ENCODE results near the gene CLDN14.

The CLDN14 gene

GRCh38 chr21:36489103-36489775, 9.3 kb upstream of the CLDN14 start:
- no peak overlapping the region for H3K4me3 ChIP-seq (ENCODE audit: low read depth, low read length)
- no peak for TF ChIP-seq CTCF (IDR thresholded peaks at IDR 0.05; ENCODE audit: low read depth, low read length)
- in situ Hi-C loops (cut with HindIII; ENCODE audit: low sequenced_read_pairs), result no loop called here
- DNase-seq (ENCODE audit: low read depth, low spot score), result no peak

GRCh38 chr21:36487641-36488307, 7.9 kb upstream of the CLDN14 start:
- TF ChIP-seq CTCF (IDR thresholded peaks at IDR 0.05; ENCODE audit: low read depth, low read length), result no peak
- in situ Hi-C loops (cut with HindIII; ENCODE audit: low sequenced_read_pairs), result no loop called here
- no peak overlapping the region for H3K4me3 ChIP-seq (ENCODE audit: low read depth, low read length)
- DNase-seq (ENCODE audit: low read depth, low spot score), result peak; percentile 39

- TF ChIP-seq CTCF (IDR thresholded peaks at IDR 0.05; ENCODE audit: low read depth, low read length), result no peak
- H3K4me3 ChIP-seq (ENCODE audit: low read depth, low read length), result no peak overlapping the region
- in situ Hi-C loops (cut with HindIII; ENCODE audit: low sequenced_read_pairs), result no loop called here
- no peak for DNase-seq (ENCODE audit: low read depth, low spot score)
Measured at GRCh38 chr21:36486246-36486645, 6.3 kb upstream of the CLDN14 start.

- DNase-seq (ENCODE audit: low read depth, low spot score), result no peak
- in situ Hi-C loops (cut with HindIII; ENCODE audit: low sequenced_read_pairs), result no loop called here
- no peak overlapping the region for H3K4me3 ChIP-seq (ENCODE audit: low read depth, low read length)
- TF ChIP-seq CTCF (IDR thresholded peaks at IDR 0.05; ENCODE audit: low read depth, low read length), result no peak
Measured at GRCh38 chr21:36485476-36485875, 5.6 kb upstream of the CLDN14 start.

GRCh38 chr21:36483095-36483494, 3.2 kb upstream of the CLDN14 start:
- no peak for DNase-seq (ENCODE audit: low read depth, low spot score)
- in situ Hi-C loops (cut with HindIII; ENCODE audit: low sequenced_read_pairs), result no loop called here
- TF ChIP-seq CTCF (IDR thresholded peaks at IDR 0.05; ENCODE audit: low read depth, low read length), result no peak
- H3K4me3 ChIP-seq (ENCODE audit: low read depth, low read length), result no peak overlapping the region

- H3K4me3 ChIP-seq (ENCODE audit: low read depth, low read length), result no peak overlapping the region
- DNase-seq (ENCODE audit: low read depth, low spot score), result no peak
- no peak for TF ChIP-seq CTCF (IDR thresholded peaks at IDR 0.05; ENCODE audit: low read depth, low read length)
- in situ Hi-C loops (cut with HindIII; ENCODE audit: low sequenced_read_pairs), result no loop called here
Measured at GRCh38 chr21:36482673-36483072, 2.8 kb upstream of the CLDN14 start.
